ENCODE measurements around the gene RALA. TPM values are rescaled to one million over a fixed set of nuclear protein-coding genes. Genes with fewer than 3 reads are reported as not detected.

RALA gene
- total and polyA plus RNA-seq, 4 donors, result 5.7 to 18.8 (median 9.2) TPM

DNA sequence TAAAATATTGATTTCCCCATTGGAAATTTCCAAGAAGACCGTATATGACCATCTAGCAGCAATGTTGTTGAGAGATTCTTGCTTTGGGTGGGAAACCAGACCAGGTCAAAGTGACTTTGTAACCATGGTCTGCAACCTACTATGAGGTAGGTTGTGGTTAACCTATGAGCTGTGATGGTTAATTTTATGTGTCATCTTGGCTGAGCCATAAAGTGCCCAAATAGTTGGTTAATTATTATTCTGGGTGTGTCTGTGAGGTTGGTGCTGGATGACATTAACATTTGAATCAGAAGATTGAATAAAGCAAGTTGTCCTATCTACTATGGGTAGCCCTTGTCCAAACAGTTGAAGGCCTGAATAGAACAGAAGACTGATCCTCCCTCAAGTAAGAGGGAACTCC lies 18.3 kb upstream of the RALA start:
- H3K27ac ChIP-seq (ENCODE audit: low read depth in 1 of 2, low read length in 2 of 2), result no peak overlapping the region
- TF ChIP-seq RAD21 (IDR thresholded peaks at IDR 0.05), result no peak
- no peak for TF ChIP-seq EGR1 (IDR thresholded peaks at IDR 0.05; ENCODE audit: low read depth in 2 of 2)
- no peak for TF ChIP-seq GABPA (IDR thresholded peaks at IDR 0.05 in 1 of 2, conservative IDR thresholded peaks at IDR 0.05 in 1 of 2)
- TF ChIP-seq, protein P1, sequence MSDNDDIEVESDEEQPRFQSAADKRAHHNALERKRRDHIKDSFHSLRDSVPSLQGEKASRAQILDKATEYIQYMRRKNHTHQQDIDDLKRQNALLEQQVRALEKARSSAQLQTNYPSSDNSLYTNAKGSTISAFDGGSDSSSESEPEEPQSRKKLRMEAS (IDR thresholded peaks at IDR 0.05), result no peak
- TF ChIP-seq, protein P2, sequence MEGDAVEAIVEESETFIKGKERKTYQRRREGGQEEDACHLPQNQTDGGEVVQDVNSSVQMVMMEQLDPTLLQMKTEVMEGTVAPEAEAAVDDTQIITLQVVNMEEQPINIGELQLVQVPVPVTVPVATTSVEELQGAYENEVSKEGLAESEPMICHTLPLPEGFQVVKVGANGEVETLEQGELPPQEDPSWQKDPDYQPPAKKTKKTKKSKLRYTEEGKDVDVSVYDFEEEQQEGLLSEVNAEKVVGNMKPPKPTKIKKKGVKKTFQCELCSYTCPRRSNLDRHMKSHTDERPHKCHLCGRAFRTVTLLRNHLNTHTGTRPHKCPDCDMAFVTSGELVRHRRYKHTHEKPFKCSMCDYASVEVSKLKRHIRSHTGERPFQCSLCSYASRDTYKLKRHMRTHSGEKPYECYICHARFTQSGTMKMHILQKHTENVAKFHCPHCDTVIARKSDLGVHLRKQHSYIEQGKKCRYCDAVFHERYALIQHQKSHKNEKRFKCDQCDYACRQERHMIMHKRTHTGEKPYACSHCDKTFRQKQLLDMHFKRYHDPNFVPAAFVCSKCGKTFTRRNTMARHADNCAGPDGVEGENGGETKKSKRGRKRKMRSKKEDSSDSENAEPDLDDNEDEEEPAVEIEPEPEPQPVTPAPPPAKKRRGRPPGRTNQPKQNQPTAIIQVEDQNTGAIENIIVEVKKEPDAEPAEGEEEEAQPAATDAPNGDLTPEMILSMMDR (IDR thresholded peaks at IDR 0.05; ENCODE audit: low read depth, low read length, missing input control), result no peak
- TF ChIP-seq TAF1 (conservative IDR thresholded peaks at IDR 0.05), result no peak
- no peak for TF ChIP-seq FOXA1 (IDR thresholded peaks at IDR 0.05)
- TF ChIP-seq FOXA2 (IDR thresholded peaks at IDR 0.05), result no peak
- TF ChIP-seq, protein P3, sequence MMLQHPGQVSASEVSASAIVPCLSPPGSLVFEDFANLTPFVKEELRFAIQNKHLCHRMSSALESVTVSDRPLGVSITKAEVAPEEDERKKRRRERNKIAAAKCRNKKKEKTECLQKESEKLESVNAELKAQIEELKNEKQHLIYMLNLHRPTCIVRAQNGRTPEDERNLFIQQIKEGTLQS (IDR thresholded peaks at IDR 0.05), result no peak
- TF ChIP-seq SP1 (IDR thresholded peaks at IDR 0.05), result no peak
- no peak for TF ChIP-seq NR2F2 (IDR thresholded peaks at IDR 0.05)
- no peak for TF ChIP-seq RXRA (IDR thresholded peaks at IDR 0.05)
- TF ChIP-seq REST (IDR thresholded peaks at IDR 0.05), result no peak
- TF ChIP-seq HNF4G (IDR thresholded peaks at IDR 0.05), result no peak
- no peak for TF ChIP-seq HNF4A (conservative IDR thresholded peaks at IDR 0.05)
- TF ChIP-seq YY1 (IDR thresholded peaks at IDR 0.05), result no peak
- no peak for TF ChIP-seq ZBTB33 (IDR thresholded peaks at IDR 0.05)
- no peak for TF ChIP-seq JUND (IDR thresholded peaks at IDR 0.05)
- no peaks in the 10 kb centered on the region for H3K4me1 ChIP-seq (ENCODE audit: control insufficient read depth in 4 of 4, insufficient read depth in 4 of 4, low read length in 3 of 4)
- H3K36me3 ChIP-seq (ENCODE audit: control insufficient read depth in 4 of 4, insufficient read depth in 3 of 4, low read depth in 1 of 4, low read length in 3 of 4), result no peaks in the 10 kb centered on the region
- DNase-seq (ENCODE audit: low spot score), result no peak
- no peaks in the 10 kb centered on the region for H3K27me3 ChIP-seq (ENCODE audit: control insufficient read depth in 4 of 4, insufficient read depth in 4 of 4, low read length in 3 of 4)
- H3K9me3 ChIP-seq (ENCODE audit: control insufficient read depth in 4 of 4, low read length in 3 of 4), result no peaks in the 10 kb centered on the region
- no peak overlapping the region for H3K4me3 ChIP-seq (ENCODE audit: low read depth in 1 of 3, low read length in 3 of 3)
- H3K9ac ChIP-seq (ENCODE audit: low read depth in 1 of 2, low read length in 2 of 2), result no peak overlapping the region
- WGBS, result 89% methylated on average over 1 of the region's 1 CpG

Data from liver (tissue), 9 donors.